Cerebellar nuclear complex (tissue), 1 donor: ENCODE measurements around the gene AFF1.
"Not testable (repeated sequence)": the region's sequence is repeated elsewhere in the genome, so short reads cannot be mapped to it uniquely, and the experiment has no call there.

Experiments used
- DNase-seq, 2 experiments: peaks; one replicate each; lab custom pipeline; 2025; lab: John Stamatoyannopoulos, UW

AFF1 gene

DNA sequence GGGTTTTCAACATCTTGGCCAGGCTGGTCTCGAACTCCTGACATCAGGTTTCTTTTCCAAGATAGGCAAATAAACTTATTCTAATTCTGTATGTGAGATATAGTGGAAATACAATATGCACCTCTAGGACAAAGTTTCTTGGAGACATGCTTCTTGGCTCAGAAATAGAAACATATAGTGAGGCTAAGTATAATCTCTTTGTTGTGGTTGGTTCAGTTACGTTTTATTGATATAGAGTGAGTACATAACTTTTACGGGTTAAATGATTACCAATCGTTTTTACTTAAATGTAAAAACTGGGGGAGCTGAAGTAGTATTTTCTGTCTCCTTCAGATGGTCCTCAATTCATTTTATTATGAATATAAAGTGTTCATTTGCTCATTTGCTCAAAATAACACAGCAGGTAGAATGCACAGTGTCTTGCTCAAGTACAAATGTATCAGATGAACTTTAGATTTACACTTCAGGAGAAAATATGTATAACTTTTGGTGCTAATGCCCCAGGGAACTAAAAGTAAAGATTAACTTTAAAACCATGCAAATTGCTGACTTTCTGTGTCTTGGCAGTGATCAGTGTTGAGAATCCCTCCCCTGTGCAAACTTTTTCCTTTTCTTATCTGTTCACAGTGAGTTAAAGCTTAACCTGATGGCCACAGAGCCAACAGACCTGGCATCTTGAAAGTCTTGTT is 77.6 kb downstream of the AFF1 start:
- no peak for DNase-seq

DNA sequence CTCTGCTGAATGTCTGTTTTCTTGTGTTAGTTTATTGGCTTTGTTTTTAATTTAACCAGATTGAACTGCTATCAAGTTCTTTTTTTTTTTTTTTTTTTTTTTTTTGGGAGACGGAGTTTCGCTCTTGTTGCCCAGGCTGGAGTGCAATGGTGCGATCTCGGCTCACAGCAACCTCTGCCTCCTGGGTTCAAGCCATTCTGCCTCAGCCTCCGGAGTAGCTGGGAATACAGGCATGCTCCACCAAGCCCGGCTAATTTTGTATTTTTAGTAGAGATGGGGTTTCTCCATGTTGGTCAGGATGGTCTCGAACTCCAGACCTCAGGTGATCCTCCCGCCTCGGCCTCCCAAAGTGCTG is 78.1 kb downstream of the AFF1 start:
- not testable (repeated sequence) for DNase-seq

DNA sequence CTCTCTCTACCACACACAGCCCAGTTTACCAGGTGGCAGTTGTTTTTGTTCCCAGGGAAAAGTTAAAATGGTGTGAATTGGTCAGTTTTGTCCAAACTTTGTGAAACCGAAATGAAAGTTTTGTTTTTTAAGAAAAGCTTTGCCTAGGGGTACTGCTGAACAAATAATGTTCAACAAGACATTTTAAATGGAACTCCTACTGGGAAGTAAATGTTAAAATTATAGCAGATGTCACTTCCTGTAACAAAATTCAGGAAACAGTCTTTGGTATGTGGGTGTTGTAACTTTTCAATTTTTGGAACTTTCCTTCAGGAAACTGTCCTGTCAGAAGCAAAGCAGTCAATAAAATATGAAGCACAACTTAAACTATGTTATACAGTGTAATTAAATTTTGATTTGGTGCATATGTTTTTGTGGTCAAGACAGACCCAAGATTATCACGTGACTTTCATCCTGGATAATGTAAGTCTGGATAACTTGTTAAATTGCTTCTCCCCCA is 79.5 kb downstream of the AFF1 start:
- DNase-seq, result no peak

DNA sequence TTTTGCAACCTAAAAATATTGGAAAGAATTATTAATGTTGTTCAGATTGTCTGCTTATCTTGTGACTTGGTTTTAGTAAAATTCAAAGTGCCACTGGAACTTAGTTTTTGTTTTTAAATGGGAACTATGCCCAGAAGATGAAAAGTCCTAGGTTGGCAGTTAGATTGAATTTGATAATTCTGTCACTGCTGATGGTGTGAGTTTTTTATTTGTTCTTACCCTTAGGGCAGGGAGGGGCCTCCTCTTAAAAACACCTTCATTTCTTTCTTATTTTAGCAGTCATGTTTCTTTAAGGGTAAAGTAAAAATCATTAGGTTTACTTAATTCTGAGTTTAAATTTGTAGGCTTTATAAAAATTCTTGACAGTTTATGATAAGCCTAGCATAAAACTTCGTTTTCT is 80.6 kb downstream of the AFF1 start:
- no peak for DNase-seq

DNA sequence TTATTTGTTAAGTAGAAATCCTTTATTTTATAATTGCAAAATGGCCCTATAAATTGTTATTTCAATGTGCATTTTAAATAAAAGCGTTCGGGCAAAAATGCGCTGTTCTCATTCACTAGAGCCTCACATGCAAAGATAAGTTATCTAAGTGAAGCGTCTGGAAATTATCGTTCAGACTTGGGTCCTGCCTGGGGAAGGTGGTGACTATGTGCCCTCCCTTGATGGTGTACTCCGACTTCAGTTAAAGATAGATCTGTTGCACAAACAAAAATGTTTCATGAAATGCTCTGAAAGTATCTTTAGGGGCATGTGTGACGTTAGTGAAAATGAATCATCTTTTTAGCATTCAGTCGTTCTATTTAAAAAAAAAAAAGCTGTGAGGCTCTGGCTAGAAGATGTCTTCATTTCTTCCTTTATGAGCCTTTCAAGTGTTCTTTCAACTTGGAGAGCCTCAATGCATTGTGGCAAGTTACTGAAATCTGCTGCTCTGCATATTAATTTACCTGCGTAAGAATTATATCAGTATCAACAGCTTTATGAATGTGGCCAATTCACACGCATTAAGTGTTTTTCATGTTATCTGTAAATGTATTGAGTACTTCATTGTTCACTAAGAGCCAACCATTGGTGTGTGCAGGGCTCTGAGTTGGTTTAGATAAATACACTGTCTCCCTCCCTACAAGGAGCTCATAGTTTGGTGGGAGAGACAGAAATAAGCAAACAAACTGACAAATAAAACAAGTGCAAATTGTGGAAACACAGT is 83.0 kb downstream of the AFF1 start:
- no peak for DNase-seq

DNA sequence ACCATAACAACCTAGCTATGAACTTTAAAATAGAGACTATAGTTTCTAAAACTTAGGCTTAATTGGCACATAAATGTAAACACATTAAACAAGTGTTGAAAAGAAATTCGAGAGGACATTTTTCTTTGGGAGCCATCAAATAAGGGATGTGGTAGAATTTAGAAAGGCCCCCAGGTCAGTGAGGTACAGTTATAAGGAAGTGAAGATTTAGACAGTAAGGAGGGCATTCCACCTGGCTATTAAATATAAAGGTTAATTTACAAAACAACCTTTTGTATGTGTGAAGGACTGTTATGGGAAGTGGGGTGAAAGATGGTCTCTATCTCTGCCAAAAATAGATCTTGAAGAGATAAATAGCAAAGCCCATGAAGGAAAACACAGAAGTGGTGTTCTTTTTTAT is 83.9 kb downstream of the AFF1 start:
- no peak for DNase-seq

DNA sequence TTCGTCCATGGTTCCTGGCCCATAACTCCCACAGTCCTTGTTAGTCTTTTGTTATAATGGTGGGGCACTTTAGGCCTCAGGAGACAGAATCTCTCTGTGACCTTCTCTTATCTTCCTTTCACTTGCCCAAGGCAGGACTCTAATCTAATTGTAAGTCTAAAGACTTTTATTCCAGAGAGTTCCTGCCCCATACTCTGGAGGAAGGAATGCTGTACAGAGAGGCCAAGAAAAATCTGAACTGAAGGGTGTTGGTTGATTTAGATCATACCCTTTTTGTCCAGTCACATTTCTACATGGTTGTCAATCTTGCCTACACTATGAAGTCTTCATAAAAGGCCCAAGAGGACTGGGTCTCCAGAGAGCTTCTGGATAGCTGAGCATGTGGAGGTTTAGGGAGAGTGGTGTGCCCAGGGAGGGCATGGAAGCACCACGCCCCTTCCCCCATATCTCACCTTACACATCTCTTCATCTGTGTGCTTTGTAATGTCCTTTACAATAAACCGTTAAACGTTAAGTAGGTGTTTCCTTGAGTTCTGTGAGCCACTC is 84.5 kb downstream of the AFF1 start:
- no peak for DNase-seq

DNA sequence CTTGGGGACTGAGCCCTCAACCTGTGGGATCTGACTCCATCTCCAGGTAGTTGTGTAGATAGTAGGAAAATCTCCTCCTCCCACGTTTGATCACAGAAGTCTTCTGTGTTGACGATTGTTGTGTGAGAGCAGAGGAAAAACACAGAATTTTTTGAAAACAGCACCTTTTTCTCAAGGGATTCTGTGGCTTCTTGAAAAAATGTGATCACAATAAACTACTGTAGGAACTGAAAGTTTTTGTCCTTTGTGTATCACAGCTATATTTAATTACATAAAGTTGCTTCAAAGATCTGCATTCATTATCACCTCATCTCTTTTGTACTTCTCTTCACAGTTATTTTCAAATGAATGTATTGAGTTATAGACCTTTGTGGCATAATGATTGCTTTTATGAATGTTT is 85.1 kb downstream of the AFF1 start:
- DNase-seq, result no peak

DNA sequence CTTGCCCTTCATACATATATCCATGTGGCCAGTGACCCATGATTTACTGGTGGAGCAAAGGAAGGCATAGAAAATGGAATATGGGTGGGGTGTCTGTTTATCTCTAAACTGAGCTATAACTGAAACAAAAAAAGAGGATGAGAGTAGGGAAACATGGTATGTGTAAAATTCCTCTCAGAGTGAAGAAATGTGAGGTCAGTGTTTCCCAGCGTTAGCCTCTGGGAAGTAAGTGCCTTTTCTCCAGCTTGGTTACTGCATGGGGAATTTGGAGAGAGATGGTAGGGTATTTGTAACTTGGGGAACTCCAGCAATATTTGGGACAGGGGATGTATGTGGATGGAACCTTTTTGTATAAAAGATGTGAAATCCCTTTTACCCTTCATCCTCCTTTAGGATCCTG is 89.4 kb downstream of the AFF1 start:
- DNase-seq, result no peak

DNA sequence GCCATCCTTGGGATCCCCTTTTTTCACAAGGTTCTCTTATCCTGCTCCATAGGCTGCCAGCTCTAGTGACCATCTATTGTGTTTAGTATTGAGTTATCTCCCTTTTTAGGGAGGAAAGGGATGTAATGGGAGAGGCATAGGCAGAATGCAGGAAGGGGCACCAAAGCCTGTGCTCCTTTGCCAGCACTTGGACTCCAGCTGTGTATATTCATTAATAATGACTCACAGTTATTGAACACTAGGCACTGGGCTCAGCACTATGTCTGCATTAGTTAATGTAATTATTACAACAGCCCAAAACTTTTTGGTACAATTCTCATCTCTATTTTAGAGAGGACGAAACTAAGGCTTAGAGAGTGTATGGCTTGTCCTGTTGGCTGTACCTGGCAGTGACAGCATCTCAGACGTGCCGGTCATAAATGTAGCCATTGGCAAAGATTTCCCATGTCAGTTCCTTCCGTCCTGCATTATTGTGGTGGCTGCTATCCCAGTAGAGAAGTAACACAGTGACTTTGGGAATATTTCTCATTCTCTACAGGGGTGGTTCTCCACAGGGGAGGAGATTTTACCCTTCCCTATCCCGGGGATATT is 90.3 kb downstream of the AFF1 start:
- DNase-seq, result no peak

DNA sequence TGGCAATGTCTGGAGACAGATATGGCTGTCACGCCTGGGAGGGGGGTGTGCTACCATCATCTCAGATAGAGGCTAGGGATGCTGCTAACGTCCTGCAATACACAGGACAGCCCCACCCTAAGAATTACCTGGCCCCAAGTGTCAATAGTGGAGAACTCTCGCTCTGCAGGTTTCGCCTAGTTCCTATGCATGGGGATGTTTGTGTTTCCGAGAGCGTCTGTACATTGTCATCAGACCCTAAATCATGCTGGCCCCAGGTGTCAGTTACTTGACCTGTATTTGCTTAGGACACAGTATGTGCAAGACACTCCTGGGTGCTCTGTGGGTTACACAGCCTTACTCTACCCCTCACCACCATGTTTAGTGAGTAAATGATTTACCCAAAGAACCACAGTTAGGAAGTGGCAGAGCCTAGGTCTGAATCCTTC is 90.8 kb downstream of the AFF1 start:
- DNase-seq, result no peak

DNA sequence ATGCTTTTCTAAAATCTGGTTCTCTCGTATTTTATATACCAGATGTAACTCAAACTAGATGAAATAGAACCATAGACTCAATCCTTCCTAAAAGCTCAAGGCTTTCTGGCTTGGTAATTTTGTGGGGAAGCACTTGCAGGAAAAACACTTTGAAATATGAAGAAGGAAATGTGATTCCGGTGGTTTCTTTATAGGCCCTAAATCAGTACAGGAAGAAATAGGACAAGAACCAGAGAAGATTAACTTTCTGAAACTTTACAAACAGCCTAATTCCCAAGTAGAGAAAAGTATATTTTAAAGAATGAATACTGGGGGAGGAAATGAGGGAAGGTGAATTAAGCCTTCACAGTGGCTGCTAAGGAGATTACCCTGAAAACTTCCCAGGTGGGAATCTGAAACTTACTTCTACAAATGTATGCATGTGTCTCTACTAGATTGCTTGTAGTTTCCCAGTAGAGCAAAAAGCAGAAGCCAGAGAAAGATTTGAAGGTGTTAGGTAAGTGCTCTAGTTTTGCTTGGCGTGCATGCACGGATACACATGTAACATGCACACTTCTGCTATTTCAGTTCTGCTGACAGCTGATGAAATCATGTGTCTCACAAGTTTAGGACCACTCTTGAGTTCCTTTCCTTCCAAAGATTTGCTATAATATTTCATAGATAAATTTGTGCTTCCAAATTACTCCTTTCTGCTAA is 92.1 kb downstream of the AFF1 start:
- no peak for DNase-seq

DNA sequence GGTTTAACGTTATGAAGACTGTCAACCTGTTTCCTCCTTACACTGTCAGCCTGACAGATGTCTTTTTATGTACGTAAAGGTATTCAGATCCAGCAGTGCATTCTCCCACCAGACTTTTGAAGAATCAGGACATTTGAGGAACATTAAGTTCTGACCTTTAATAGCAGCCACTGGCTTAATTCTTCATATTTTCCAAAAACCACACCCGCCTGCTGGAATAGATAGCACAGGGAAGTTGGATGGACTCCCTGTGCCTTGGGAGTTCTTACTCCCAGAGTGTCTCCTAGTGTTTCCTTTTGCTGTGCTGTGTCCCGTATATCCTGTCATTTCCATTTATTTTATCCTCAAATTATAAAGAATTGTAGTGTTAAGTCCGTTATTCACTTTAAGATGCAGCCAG is 94.5 kb downstream of the AFF1 start:
- no peak for DNase-seq

DNA sequence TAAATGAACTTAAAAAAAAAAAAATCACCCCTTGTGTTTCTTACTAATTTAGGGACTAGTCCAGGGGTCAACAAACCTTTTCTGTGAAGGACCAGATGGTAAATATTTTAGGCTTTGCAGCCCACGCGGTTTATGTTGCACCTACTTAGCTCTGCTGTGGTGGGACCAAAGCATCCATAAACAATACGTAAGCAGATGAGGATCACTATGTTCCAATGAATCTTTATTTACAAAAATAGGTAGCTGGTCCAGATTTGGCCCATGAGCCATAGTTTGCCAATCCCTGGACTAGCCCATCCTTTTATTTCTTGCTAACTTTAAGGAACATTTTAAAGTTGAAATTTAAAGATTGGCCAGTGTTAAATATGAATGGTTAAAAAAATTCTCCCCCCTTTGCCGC is 95.3 kb downstream of the AFF1 start:
- no peak for DNase-seq

DNA sequence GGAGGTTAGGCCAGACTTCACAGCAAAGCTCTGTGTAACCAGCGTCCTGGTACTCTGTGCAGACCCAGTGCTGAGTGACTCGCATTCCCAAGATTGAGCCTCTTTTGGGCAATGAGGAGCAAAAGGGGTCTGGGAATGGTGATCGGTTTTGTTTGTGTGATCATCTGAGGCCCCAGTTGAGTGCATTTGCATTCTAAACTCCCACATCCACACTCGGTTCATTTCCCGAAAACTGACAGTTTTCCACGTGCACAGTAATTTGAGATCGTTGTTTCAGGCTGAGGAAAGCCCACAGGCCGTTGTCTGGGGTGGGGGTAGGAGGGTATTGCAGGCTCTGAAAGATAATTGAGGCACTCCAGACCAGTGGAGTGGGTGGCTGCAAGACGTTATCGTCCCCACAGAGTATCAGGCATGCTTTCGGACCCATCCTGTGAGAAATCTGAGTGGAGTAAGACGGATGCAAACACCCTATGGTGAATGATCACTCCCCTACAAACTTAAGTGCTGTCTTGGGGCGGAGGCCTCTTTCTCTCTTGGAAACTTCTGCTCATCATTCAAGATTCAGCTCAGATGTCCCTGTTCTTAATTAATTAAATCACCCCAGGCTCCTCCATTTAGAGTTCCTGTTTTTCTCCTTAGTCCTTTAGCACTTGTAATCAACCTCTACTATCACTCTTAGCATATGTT is 96.1 kb downstream of the AFF1 start:
- DNase-seq, result no peak

DNA sequence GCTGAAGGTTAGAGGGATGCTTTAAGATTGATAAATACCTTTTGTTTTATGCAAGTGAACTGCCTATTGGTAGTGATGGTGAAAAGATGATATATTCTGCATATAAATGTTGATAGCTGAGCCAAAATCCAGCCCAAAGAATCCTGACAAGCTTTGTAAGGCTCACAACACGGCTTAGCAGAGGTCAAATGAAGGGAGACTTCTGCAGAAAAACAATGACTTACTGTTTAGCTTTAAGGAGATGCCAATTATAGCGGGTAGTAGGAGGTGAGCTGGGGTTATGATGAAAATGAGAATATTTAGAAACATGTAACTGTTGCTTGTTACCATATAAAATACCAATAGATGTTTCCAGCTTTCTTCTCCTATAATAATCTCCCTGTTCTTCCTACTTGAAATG is 97.1 kb downstream of the AFF1 start:
- no peak for DNase-seq

DNA sequence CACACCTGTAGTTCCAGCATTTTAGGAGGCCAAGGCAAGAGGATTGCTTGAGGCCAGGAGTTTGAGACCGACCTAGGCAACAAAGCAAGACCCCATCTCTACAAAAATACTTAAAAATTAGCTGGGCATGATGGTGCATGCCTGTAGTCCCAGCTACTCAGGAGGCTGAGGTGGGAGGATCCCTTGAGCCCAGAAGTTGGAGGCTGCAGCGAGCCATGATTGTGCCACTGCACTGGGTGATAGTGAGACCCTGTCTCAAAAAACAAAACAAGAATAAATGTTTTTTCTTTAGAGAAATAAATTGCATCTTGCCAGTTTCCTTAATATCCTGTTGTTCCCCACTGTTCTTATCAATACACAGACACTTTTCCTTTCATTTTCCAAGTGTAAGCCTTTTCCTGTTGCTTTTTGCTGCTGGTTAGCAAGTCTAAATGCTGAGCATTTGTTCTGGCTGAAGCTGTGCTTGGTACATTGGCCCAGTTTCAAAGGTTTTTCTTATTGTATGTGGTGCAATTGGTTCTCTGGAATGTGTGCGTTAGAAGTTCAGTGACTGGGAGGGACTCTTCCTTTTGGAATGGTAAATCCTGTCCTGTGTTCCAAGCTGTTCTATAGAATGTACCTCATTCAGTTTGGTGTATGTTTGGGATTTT is 98.2 kb downstream of the AFF1 start:
- DNase-seq, result no peak

DNA sequence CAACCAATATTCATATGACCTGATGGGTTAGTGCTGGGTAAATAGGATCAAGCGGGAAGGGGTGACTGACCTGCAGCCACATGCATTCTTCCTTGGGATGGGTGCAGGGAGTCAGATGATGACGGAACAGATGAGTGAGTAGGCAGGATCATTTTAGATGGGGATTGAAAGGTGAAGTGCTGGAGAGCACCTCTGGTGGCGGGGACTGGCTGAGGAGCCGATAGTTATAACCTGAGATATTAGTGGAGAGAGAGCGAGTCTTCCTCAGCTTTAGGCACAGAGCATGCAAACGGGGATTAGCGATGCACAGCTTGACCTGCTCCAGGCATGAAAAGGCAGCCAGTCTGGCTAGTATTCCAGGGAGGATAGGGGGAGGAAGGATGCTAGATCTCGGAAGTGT is 99.1 kb downstream of the AFF1 start:
- DNase-seq, result no peak

DNA sequence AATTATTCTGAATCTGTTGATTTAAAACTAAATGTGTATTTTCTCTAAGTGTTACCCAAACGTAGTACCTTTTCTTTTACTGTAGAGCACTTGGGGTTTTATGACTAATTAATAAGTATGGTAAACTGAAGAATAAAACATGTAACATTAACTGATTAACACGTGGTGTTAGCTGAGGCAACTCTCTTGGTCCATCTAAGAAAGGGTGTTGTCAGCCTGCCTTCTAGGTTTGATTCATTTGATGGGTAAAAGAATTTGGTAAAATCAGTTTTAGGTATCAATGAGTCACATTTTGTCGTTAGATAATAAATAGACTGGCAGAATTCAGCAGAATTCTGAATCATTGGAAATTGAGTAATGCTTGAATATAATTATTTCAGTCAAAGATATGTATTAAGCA is 99.7 kb downstream of the AFF1 start:
- no peak for DNase-seq

DNA sequence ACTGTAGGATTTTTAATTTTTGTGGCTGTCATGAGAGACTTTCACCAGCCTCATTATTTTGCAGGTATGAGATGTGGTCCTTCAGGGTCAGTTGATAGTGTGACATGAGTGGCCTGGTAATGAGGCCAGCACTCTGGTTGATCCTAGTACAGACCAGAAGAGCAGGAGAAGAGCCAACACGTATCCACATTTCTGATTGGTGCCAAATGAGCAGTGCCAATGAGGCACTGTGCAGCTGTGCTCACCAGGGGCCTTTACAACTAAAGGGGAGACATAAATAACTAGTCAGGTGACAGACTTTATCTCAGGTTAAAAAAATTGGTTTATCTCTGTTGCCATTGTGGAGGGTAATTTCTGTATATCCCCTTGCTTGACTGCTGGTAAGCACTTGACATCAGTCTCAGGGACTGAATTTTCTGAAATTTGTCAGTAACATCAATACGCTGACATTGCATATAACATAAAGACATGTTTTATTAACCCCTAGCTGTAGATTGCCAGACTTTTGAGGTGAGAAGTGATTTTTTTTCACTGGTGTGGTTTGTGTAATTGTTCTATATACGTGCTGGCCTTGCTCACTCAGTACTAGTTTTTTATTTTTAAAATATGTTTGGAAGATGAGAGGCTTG is 101.2 kb downstream of the AFF1 start:
- DNase-seq, result no peak

DNA sequence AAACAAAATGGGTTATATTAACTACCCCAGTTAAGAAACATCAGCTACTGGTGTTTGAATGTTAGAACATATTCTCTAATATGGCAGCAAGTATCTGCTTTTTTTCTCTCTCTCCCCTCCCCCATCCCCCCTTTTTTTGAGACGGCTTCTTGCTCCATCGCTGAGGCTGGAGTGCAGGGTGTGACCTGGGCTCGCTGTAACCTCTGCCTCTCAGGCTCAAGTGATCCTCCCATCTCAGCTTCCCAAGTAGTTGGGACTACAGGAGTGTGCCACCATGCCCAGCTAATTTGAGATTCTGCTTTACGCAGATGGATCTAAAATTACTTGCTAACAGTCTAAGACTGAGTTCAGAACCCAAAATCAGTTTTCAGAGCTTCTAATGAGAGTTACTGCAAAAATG is 101.9 kb downstream of the AFF1 start:
- no peak for DNase-seq
